ENCODE data around the gene SLCO2A1.

Gene SLCO2A1

GRCh38 chr3:134027631-134028030 lies 2.1 kb downstream of the SLCO2A1 start:
- DNase-seq (ENCODE audit: low spot score) = no peak
- H3K4me3 ChIP-seq = peak overlapping the region; percentile 72
- no peak overlapping the region for H3K27ac ChIP-seq
- TF ChIP-seq CTCF (IDR thresholded peaks at IDR 0.05) = no peak

- TF ChIP-seq CTCF (IDR thresholded peaks at IDR 0.05) = no peak
- H3K27ac ChIP-seq = no peak overlapping the region
- no peak overlapping the region for H3K4me3 ChIP-seq
- DNase-seq (ENCODE audit: low spot score) = no peak
These were observed 9.5 kb downstream of the SLCO2A1 start for GRCh38 chr3:134020135-134020680.

- Histone ChIP-seq H3K4me3 (no peak overlapping the region), H3K27ac (no peak overlapping the region)
- TF ChIP-seq CTCF (IDR thresholded peaks at IDR 0.05) = no peak
- no peak for DNase-seq (ENCODE audit: low spot score)
These were observed 10.9 kb downstream of the SLCO2A1 start for GRCh38 chr3:134018850-134019249.

GRCh38 chr3:134018406-134018805 lies 11.3 kb downstream of the SLCO2A1 start:
- H3K27ac ChIP-seq = no peak overlapping the region
- TF ChIP-seq CTCF (IDR thresholded peaks at IDR 0.05) = no peak
- no peak for DNase-seq (ENCODE audit: low spot score)
- H3K4me3 ChIP-seq = no peak overlapping the region

- Histone ChIP-seq H3K27ac (no peak overlapping the region), H3K4me3 (no peak overlapping the region)
- TF ChIP-seq CTCF (IDR thresholded peaks at IDR 0.05) = no peak
- peak; percentile 55 for DNase-seq (ENCODE audit: low spot score)
These were observed 12.2 kb downstream of the SLCO2A1 start for GRCh38 chr3:134017490-134017889.

- DNase-seq (ENCODE audit: low spot score) = peak; percentile 53
- no peak for TF ChIP-seq CTCF (IDR thresholded peaks at IDR 0.05)
- Histone ChIP-seq H3K4me3 (no peak overlapping the region), H3K27ac (no peak overlapping the region)
These were observed 15.5 kb downstream of the SLCO2A1 start for GRCh38 chr3:134014270-134014669.

- H3K27ac ChIP-seq = no peak overlapping the region
- peak; percentile 56 for DNase-seq (ENCODE audit: low spot score)
- no peak for TF ChIP-seq CTCF (IDR thresholded peaks at IDR 0.05)
- no peak overlapping the region for H3K4me3 ChIP-seq
These were observed 16.4 kb downstream of the SLCO2A1 start for GRCh38 chr3:134013280-134013679.
